GM12892 (cell line): Measurements from ENCODE around the gene SLC25A29.
A peak's percentile ranks its signal among the peaks of the same experiment; 100 is the strongest.
"Not testable (repeated sequence)": the region's sequence is repeated elsewhere in the genome, so short reads cannot be mapped to it uniquely, and the experiment has no call there.

Experiments used
- DNase-seq: peaks from one replicate; pipeline ENCODE4 v3.0.0; 2011; ENCODE audit not compliant: insufficient read length
- FAIRE-seq: peaks from 2 replicates; lab custom pipeline; 2011; peaks lifted over from hg19 to GRCh38; lab: Jason Lieb, UNC
- POLR2A ChIP-seq: IDR thresholded peaks from 2 replicates; pipeline ENCODE4 v1.6.1; 2011; ENCODE audit warnings: low read depth, low read length, control low read depth
- POLR2AphosphoS5 ChIP-seq: IDR thresholded peaks from 2 replicates; pipeline ENCODE4 v1.6.1; 2011; ENCODE audit warnings: low read depth, low read length, control low read depth
- TAF1 ChIP-seq: IDR thresholded peaks from 2 replicates; pipeline ENCODE4 v1.6.1; 2011; ENCODE audit warnings: low read depth, mild to moderate bottlenecking, control low read depth, low read length, borderline replicate concordance

SLC25A29 gene

GRCh38 chr14:100305324-100306100 is 732 bp downstream of the SLC25A29 start:
- DNase-seq (no peak), FAIRE-seq (peak; percentile 58)
- TF ChIP-seq TAF1 = no peak
- TF ChIP-seq POLR2AphosphoS5 = no peak
- no peak for TF ChIP-seq POLR2A

- FAIRE-seq = no peak
- TF ChIP-seq POLR2AphosphoS5 (no peak), POLR2A (no peak), TAF1 (no peak)
- DNase-seq = no peak
Measured at GRCh38 chr14:100304825-100305323, 1.4 kb downstream of the SLC25A29 start.

- TF ChIP-seq POLR2A (no peak), TAF1 (no peak), POLR2AphosphoS5 (no peak)
- DNase-seq (no peak), FAIRE-seq (peak; percentile 62)
Measured at GRCh38 chr14:100303925-100304324, 2.3 kb downstream of the SLC25A29 start.

- FAIRE-seq (peak; percentile 30), DNase-seq (no peak)
- no peak for TF ChIP-seq POLR2A
- TF ChIP-seq TAF1 = no peak
- no peak for TF ChIP-seq POLR2AphosphoS5
Measured at GRCh38 chr14:100303179-100303578, 3.1 kb downstream of the SLC25A29 start.

- TF ChIP-seq TAF1 (no peak), POLR2A (no peak), POLR2AphosphoS5 (no peak)
- no peak for DNase-seq
- no peak for FAIRE-seq
Measured at GRCh38 chr14:100302616-100303015, 3.6 kb downstream of the SLC25A29 start.

GRCh38 chr14:100299238-100299560 is 7.0 kb downstream of the SLC25A29 start:
- FAIRE-seq (no peak), DNase-seq (no peak)
- TF ChIP-seq TAF1 (no peak), POLR2A (no peak), POLR2AphosphoS5 (no peak)

GRCh38 chr14:100298551-100299237 is 7.5 kb downstream of the SLC25A29 start:
- no peak for TF ChIP-seq POLR2AphosphoS5
- TF ChIP-seq POLR2A = no peak
- TF ChIP-seq TAF1 = no peak
- DNase-seq (no peak), FAIRE-seq (no peak)

GRCh38 chr14:100297320-100298300 is 8.6 kb downstream of the SLC25A29 start:
- FAIRE-seq = peak; percentile 98
- DNase-seq = peak; percentile 86
- TF ChIP-seq POLR2AphosphoS5 = no peak
- no peak for TF ChIP-seq TAF1
- TF ChIP-seq POLR2A = no peak

GRCh38 chr14:100296729-100297128 is 9.5 kb downstream of the SLC25A29 start:
- not testable (repeated sequence) for FAIRE-seq, DNase-seq

- FAIRE-seq = no peak
Measured at GRCh38 chr14:100296106-100296651, 10.1 kb downstream of the SLC25A29 start.

GRCh38 chr14:100295376-100296105 is 10.7 kb downstream of the SLC25A29 start:
- TF ChIP-seq POLR2AphosphoS5 (no peak), POLR2A (no peak), TAF1 (no peak)
- no peak for DNase-seq
- no peak for FAIRE-seq

More at GRCh38 chr14:100296106-100296651, 10.1 kb downstream of the SLC25A29 start:
- DNase-seq = no peak
- no peak for TF ChIP-seq POLR2AphosphoS5
- TF ChIP-seq POLR2A = no peak
- no peak for TF ChIP-seq TAF1
